Measurements from ENCODE around the gene FZD10. TPM values are rescaled to one million over a fixed set of nuclear protein-coding genes. Genes with fewer than 3 reads are reported as not detected.

Gene FZD10
- total RNA-seq, 4 donors from 2014 or later = 11.7 to 20.7 (median 15.5) TPM

DNA sequence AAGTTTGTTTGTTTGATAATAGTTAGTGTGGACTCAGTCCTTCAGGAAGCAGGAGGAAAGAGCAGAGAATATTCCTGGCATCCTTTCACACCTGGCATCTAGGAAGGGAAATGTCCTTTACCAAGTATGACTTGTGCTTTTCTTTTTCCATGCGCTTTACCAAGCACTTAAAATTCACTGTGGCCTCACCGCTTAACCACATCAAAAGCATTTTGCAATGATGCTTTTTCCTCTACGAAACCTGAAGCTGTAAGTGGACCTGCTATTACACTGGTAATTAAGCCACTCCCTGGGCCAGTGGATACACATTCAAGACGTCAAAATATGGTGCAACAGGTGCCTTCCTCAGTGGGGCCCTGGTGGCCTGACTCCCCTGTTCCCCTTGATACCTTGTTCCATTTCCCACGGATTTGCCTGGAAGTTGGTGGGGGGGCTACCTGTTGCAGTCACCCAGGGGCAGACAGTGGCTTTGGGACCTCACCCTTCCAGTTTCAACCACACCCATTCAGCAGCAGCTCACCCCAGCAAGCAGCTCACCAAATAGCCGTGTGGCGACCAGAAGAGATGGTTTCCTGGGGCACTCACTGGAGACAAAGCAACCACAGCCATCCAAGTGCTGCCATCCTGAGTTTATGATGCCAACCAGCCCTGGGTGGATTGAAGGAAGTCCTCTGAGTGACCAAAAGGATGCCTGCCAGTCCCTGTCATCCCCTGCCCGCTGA is 14.2 kb upstream of the FZD10 start:
- 51% methylated on average over 6 of the region's 8 CpGs for WGBS
- TF ChIP-seq POLR2A (IDR thresholded peaks at IDR 0.05) = no peak
- TF ChIP-seq CTCF (IDR thresholded peaks at IDR 0.05) = no peak
- no peak for TF ChIP-seq EP300 (IDR thresholded peaks at IDR 0.05)
- no peak for TF ChIP-seq POLR2AphosphoS5 (IDR thresholded peaks at IDR 0.05)
- DNase-seq (ENCODE audit: low spot score in 2 of 2) = peak in 1 of 2 donors; percentile 11
- Histone ChIP-seq H3K27ac (no peak overlapping the region), H3K4me1 (no peaks in the 10 kb centered on the region), H3K27me3 (peaks cover 3% of the 10 kb centered on the region), H3K9me3 (no peaks in the 10 kb centered on the region), H3K36me3 (no peaks in the 10 kb centered on the region), H3K4me3 (no peak overlapping the region)

DNA sequence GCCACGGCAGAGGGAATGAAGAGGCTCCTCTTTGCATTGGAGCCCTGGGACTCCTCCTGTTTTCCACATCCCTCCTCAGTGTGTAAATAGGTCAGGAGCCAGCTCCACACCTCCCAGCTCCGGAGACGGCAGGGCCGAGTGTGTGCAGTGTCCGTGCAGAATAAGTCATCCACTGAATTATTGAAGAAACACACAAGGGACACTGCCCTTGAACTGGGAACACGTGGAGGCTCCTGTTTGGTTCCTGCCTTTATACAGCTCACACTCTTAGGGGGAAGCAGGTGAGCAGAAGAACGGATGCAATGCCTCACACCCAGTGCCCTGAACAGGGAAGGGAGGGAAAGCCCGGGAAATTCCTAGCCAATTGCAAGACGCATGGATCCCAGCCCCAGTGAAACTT is 10.4 kb upstream of the FZD10 start:
- H3K36me3 ChIP-seq = no peaks in the 10 kb centered on the region
- TF ChIP-seq POLR2A (IDR thresholded peaks at IDR 0.05) (no peak), CTCF (IDR thresholded peaks at IDR 0.05) (no peak), EP300 (IDR thresholded peaks at IDR 0.05) (no peak), POLR2AphosphoS5 (IDR thresholded peaks at IDR 0.05) (no peak)
- no peaks in the 10 kb centered on the region for H3K4me1 ChIP-seq
- WGBS = 88% methylated on average over 9 of the region's 9 CpGs
- H3K9me3 ChIP-seq = no peaks in the 10 kb centered on the region
- H3K27ac ChIP-seq = no peak overlapping the region
- no peak overlapping the region for H3K4me3 ChIP-seq
- no peak for DNase-seq (ENCODE audit: low spot score in 2 of 2)
- peaks cover 10% of the 10 kb centered on the region for H3K27me3 ChIP-seq

- Histone ChIP-seq H3K36me3 (no peaks in the 10 kb centered on the region), H3K9me3 (no peaks in the 10 kb centered on the region), H3K4me1 (no peaks in the 10 kb centered on the region), H3K27ac (no peak overlapping the region), H3K27me3 (peaks cover 16% of the 10 kb centered on the region), H3K4me3 (no peak overlapping the region)
- DNase-seq (ENCODE audit: low spot score in 2 of 2) = no peak
- TF ChIP-seq POLR2AphosphoS5 (IDR thresholded peaks at IDR 0.05) = no peak
- TF ChIP-seq EP300 (IDR thresholded peaks at IDR 0.05) = no peak
- TF ChIP-seq POLR2A (IDR thresholded peaks at IDR 0.05) = no peak
- TF ChIP-seq CTCF (IDR thresholded peaks at IDR 0.05) = no peak
- WGBS = 97% methylated on average over 12 of the region's 12 CpGs
Observed at GRCh38 chr12:130152386-130152785, 9.9 kb upstream of the FZD10 start.

GRCh38 chr12:130153803-130154202 is 8.5 kb upstream of the FZD10 start:
- WGBS = 93% methylated on average over 7 of the region's 7 CpGs
- Histone ChIP-seq H3K4me1 (no peaks in the 10 kb centered on the region), H3K36me3 (no peaks in the 10 kb centered on the region), H3K4me3 (no peak overlapping the region), H3K27me3 (peaks cover 16% of the 10 kb centered on the region), H3K9me3 (no peaks in the 10 kb centered on the region), H3K27ac (no peak overlapping the region)
- DNase-seq (ENCODE audit: low spot score in 2 of 2) = peak in 1 of 2 donors; percentile 21
- TF ChIP-seq CTCF (IDR thresholded peaks at IDR 0.05) (no peak), POLR2AphosphoS5 (IDR thresholded peaks at IDR 0.05) (no peak), POLR2A (IDR thresholded peaks at IDR 0.05) (no peak), EP300 (IDR thresholded peaks at IDR 0.05) (no peak)

DNA sequence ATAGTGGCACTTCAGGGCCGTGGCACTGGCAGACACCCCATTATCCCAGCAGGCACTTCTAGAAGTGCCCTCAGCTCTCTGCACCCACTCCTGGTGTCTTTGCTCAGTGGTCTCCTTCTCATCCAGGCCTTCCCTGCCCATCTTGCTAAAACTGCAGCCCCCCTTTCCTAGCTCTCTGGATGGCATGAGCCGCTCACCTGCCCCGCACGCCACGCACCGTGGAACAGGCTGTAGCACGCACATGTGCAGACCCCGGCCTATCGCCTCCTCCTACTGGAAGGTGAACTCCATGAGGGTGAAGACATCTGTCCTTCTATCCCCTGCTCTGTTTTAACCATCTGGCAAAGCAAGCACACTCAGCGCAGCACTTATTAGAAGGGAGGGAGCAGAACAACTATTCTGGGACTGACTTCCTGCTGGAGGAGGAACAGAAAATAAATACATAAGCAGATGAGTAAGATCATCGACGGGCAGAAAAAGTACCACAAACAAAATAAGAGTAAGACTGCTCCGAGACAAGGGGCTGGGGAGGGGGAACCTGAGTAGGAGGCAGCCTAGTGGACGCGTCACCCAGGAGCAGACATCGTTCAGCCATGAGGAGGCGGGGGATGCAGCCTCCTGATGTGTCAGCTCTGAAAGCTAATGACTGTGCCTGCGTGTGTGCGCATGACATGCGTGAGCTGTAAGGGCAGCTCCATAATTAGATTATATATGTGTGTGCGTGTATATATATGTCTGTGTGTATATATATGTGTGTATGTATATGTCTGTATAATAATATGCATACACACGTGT is 7.8 kb upstream of the FZD10 start:
- DNase-seq (ENCODE audit: low spot score in 2 of 2) = peak in 1 of 2 donors; percentile 32
- WGBS = 92% methylated on average over 22 of the region's 22 CpGs
- no peaks in the 10 kb centered on the region for H3K36me3 ChIP-seq
- H3K27me3 ChIP-seq = peaks cover 16% of the 10 kb centered on the region
- no peak overlapping the region for H3K27ac ChIP-seq
- H3K4me3 ChIP-seq = no peak overlapping the region
- no peaks in the 10 kb centered on the region for H3K9me3 ChIP-seq
- H3K4me1 ChIP-seq = no peaks in the 10 kb centered on the region
- TF ChIP-seq POLR2A (IDR thresholded peaks at IDR 0.05) = no peak
- no peak for TF ChIP-seq CTCF (IDR thresholded peaks at IDR 0.05)
- TF ChIP-seq EP300 (IDR thresholded peaks at IDR 0.05) = no peak
- TF ChIP-seq POLR2AphosphoS5 (IDR thresholded peaks at IDR 0.05) = no peak

Data from suprapubic skin (tissue), 4 donors.